Measurements from ENCODE around the gene BEGAIN. TPM values are rescaled to one million over a fixed set of nuclear protein-coding genes. Genes with fewer than 3 reads are reported as not detected.

The BEGAIN gene
- total RNA-seq, 1 donor from 2014 or later = 1.6 TPM

- Mint-ChIP-seq H3K27me3 (ENCODE audit: unreplicated experiment) (peaks cover 12% of the 10 kb centered on the region), H3K27ac (ENCODE audit: unreplicated experiment) (no peak overlapping the region), H3K36me3 (ENCODE audit: low read depth, unreplicated experiment) (peaks cover 4% of the 10 kb centered on the region), H3K9me3 (ENCODE audit: unreplicated experiment) (no peaks in the 10 kb centered on the region), H3K4me3 (ENCODE audit: unreplicated experiment) (no peak overlapping the region), H3K4me1 (ENCODE audit: unreplicated experiment) (peaks cover 4% of the 10 kb centered on the region)
- no peak for TF ChIP-seq CTCF (IDR thresholded peaks at IDR 0.05; ENCODE audit: unreplicated experiment)
- DNase-seq (ENCODE audit: low spot score) = no peak
Observed at GRCh38 chr14:100544506-100545141, 42.6 kb downstream of the BEGAIN start.

- Mint-ChIP-seq H3K27me3 (ENCODE audit: unreplicated experiment) (peaks cover 12% of the 10 kb centered on the region), H3K4me1 (ENCODE audit: unreplicated experiment) (peaks cover 4% of the 10 kb centered on the region), H3K9me3 (ENCODE audit: unreplicated experiment) (no peaks in the 10 kb centered on the region), H3K27ac (ENCODE audit: unreplicated experiment) (no peak overlapping the region), H3K36me3 (ENCODE audit: low read depth, unreplicated experiment) (peaks cover 4% of the 10 kb centered on the region), H3K4me3 (ENCODE audit: unreplicated experiment) (no peak overlapping the region)
- TF ChIP-seq CTCF (IDR thresholded peaks at IDR 0.05; ENCODE audit: unreplicated experiment) = no peak
- no peak for DNase-seq (ENCODE audit: low spot score)
Observed at GRCh38 chr14:100543471-100544455, 43.5 kb downstream of the BEGAIN start.

GRCh38 chr14:100542619-100543205, 44.5 kb downstream of the BEGAIN start:
- H3K27ac Mint-ChIP-seq (ENCODE audit: unreplicated experiment) = peak overlapping the region; percentile 81
- peaks cover 4% of the 10 kb centered on the region for H3K36me3 Mint-ChIP-seq (ENCODE audit: low read depth, unreplicated experiment)
- H3K4me1 Mint-ChIP-seq (ENCODE audit: unreplicated experiment) = peaks cover 4% of the 10 kb centered on the region
- H3K9me3 Mint-ChIP-seq (ENCODE audit: unreplicated experiment) = no peaks in the 10 kb centered on the region
- no peak for DNase-seq (ENCODE audit: low spot score)
- H3K4me3 Mint-ChIP-seq (ENCODE audit: unreplicated experiment) = no peak overlapping the region
- TF ChIP-seq CTCF (IDR thresholded peaks at IDR 0.05; ENCODE audit: unreplicated experiment) = no peak
- peaks cover 12% of the 10 kb centered on the region for H3K27me3 Mint-ChIP-seq (ENCODE audit: unreplicated experiment)

GRCh38 chr14:100541621-100542560, 45.3 kb downstream of the BEGAIN start:
- no peaks in the 10 kb centered on the region for H3K9me3 Mint-ChIP-seq (ENCODE audit: unreplicated experiment)
- H3K27me3 Mint-ChIP-seq (ENCODE audit: unreplicated experiment) = peaks cover 12% of the 10 kb centered on the region
- H3K4me1 Mint-ChIP-seq (ENCODE audit: unreplicated experiment) = peaks cover 4% of the 10 kb centered on the region
- H3K36me3 Mint-ChIP-seq (ENCODE audit: low read depth, unreplicated experiment) = peaks cover 4% of the 10 kb centered on the region
- no peak for TF ChIP-seq CTCF (IDR thresholded peaks at IDR 0.05; ENCODE audit: unreplicated experiment)
- no peak overlapping the region for H3K4me3 Mint-ChIP-seq (ENCODE audit: unreplicated experiment)
- no peak for DNase-seq (ENCODE audit: low spot score)
- peak overlapping the region; percentile 81 for H3K27ac Mint-ChIP-seq (ENCODE audit: unreplicated experiment)
